ENCODE results near the gene MTUS2.

The MTUS2 gene

DNA sequence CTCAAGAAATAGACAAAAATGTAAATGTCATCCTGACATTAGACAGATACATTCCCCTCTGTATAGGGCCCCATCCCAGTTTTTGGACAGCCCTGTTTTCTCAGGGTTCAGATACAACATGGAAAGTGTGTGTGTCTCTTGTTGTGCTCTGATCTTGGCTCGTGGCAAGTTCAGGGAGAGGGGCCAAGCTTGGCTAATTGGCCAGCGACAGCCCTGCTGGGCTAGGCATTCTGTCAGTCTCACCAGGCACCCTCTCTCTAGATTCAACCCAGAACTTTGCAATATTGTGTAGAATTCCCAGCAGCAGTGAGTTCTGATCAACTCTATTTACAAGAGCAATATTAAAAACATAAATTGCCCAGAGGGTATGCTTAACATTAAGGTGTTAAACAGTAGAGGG, 30.1 kb downstream of the MTUS2 start:
- Histone ChIP-seq H4K20me1 (ENCODE audit: insufficient read depth, low read length, poor library complexity, severe bottlenecking) (no peaks in the 10 kb centered on the region), H3F3A (ENCODE audit: low read depth) (no peaks in the 10 kb centered on the region), H3K4me3 (ENCODE audit: low read length, poor library complexity, severe bottlenecking) (no peak overlapping the region), H2AFZ (ENCODE audit: low read length) (no peak overlapping the region), H3K9me2 (replicated peaks; ENCODE audit: low read depth, low read length) (no peaks in the 10 kb centered on the region), H3K79me2 (ENCODE audit: insufficient read depth, low read length) (no peaks in the 10 kb centered on the region), H3K9ac (ENCODE audit: low read depth, low read length, poor library complexity, severe bottlenecking) (no peak overlapping the region), H3K36me3 (ENCODE audit: insufficient read depth, low read length) (no peaks in the 10 kb centered on the region), H3K9me3 (ENCODE audit: insufficient read depth, low read depth, low read length) (no peaks in the 10 kb centered on the region), H3K4me1 (ENCODE audit: insufficient read depth, low read length, poor library complexity, severe bottlenecking) (no peaks in the 10 kb centered on the region), H3K27me3 (ENCODE audit: insufficient read depth, low read length, poor library complexity, severe bottlenecking) (no peaks in the 10 kb centered on the region), H3K4me2 (ENCODE audit: low read depth, low read length, poor library complexity, severe bottlenecking) (no peak overlapping the region)
- TF ChIP-seq EZH2phosphoT487 (IDR thresholded peaks at IDR 0.05; ENCODE audit: borderline replicate concordance) (no peak), CTCF (conservative IDR thresholded peaks at IDR 0.05; ENCODE audit: low read length) (no peak)

DNA sequence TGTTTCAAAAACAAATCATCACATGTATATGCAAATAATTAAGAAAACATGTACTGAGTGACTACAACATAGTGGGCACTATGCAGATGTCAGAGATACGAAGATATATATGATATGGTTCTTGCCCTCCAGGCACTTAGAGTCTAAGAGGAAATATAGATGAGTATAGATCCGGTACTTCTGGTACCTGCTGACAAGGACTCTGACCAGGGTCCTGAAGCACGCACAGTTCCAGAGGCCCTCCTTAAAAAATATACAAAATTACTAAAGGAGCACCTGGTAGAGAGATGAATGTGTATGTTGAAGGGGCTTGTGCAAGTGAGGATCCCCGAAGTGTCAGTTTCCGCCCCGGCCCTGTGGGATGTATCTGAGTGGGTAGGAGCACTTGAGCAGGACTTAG, 31.3 kb downstream of the MTUS2 start:
- Histone ChIP-seq H3K27me3 (ENCODE audit: insufficient read depth, low read length, poor library complexity, severe bottlenecking) (no peaks in the 10 kb centered on the region), H3K79me2 (ENCODE audit: insufficient read depth, low read length) (no peaks in the 10 kb centered on the region), H3K9me2 (replicated peaks; ENCODE audit: low read depth, low read length) (no peaks in the 10 kb centered on the region), H2AFZ (ENCODE audit: low read length) (no peak overlapping the region), H3K9me3 (ENCODE audit: insufficient read depth, low read depth, low read length) (no peaks in the 10 kb centered on the region), H3K4me2 (ENCODE audit: low read depth, low read length, poor library complexity, severe bottlenecking) (no peak overlapping the region), H3K4me3 (ENCODE audit: low read length, poor library complexity, severe bottlenecking) (no peak overlapping the region), H3K9ac (ENCODE audit: low read depth, low read length, poor library complexity, severe bottlenecking) (no peak overlapping the region), H3K4me1 (ENCODE audit: insufficient read depth, low read length, poor library complexity, severe bottlenecking) (no peaks in the 10 kb centered on the region), H3F3A (ENCODE audit: low read depth) (no peaks in the 10 kb centered on the region), H3K36me3 (ENCODE audit: insufficient read depth, low read length) (no peaks in the 10 kb centered on the region), H4K20me1 (ENCODE audit: insufficient read depth, low read length, poor library complexity, severe bottlenecking) (no peaks in the 10 kb centered on the region)
- TF ChIP-seq EZH2phosphoT487 (IDR thresholded peaks at IDR 0.05; ENCODE audit: borderline replicate concordance) (no peak), CTCF (conservative IDR thresholded peaks at IDR 0.05; ENCODE audit: low read length) (no peak)

DNA sequence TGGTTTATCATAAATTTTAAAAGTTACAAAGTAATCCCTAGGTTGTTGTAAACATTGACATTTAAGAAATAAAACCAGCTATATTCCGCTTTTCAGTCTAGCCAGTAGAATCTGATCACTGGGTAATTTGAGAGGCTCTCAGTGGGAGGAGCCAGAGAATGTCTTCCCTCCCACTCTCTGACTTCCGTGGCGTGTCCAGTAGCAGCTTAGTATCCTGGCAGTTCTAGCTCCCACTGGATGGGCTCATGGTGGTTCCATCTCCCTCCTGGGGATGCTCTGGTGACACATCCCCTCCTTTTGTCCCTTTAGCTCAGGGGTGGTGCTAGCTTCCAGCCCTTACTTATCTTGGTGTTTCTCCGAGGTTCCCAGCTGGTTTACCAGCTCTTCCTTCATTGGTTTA, 34.5 kb downstream of the MTUS2 start:
- no peaks in the 10 kb centered on the region for H4K20me1 ChIP-seq (ENCODE audit: insufficient read depth, low read length, poor library complexity, severe bottlenecking)
- TF ChIP-seq EZH2phosphoT487 (IDR thresholded peaks at IDR 0.05; ENCODE audit: borderline replicate concordance) (no peak), CTCF (conservative IDR thresholded peaks at IDR 0.05; ENCODE audit: low read length) (no peak)
- no peaks in the 10 kb centered on the region for H3F3A ChIP-seq (ENCODE audit: low read depth)
- H3K9me2 ChIP-seq (replicated peaks; ENCODE audit: low read depth, low read length) = no peaks in the 10 kb centered on the region
- H3K9ac ChIP-seq (ENCODE audit: low read depth, low read length, poor library complexity, severe bottlenecking) = no peak overlapping the region
- H3K27me3 ChIP-seq (ENCODE audit: insufficient read depth, low read length, poor library complexity, severe bottlenecking) = no peaks in the 10 kb centered on the region
- no peaks in the 10 kb centered on the region for H3K9me3 ChIP-seq (ENCODE audit: insufficient read depth, low read depth, low read length)
- H3K4me1 ChIP-seq (ENCODE audit: insufficient read depth, low read length, poor library complexity, severe bottlenecking) = no peaks in the 10 kb centered on the region
- 0 out of 2 replicates have a peak overlapping the region, but pooled peaks have one; percentile 4 for H2AFZ ChIP-seq (ENCODE audit: low read length)
- H3K36me3 ChIP-seq (ENCODE audit: insufficient read depth, low read length) = no peaks in the 10 kb centered on the region
- no peak overlapping the region for H3K4me2 ChIP-seq (ENCODE audit: low read depth, low read length, poor library complexity, severe bottlenecking)
- H3K79me2 ChIP-seq (ENCODE audit: insufficient read depth, low read length) = no peaks in the 10 kb centered on the region
- no peak overlapping the region for H3K4me3 ChIP-seq (ENCODE audit: low read length, poor library complexity, severe bottlenecking)
